B cell (primary cell): ENCODE results near the gene EGFLAM.

Experiments
- EZH2 ChIP-seq: IDR thresholded peaks from 2 replicates; pipeline ENCODE4 v1.6.1; 2012; ENCODE audit warnings: borderline replicate concordance, low read depth, mild to moderate bottlenecking, moderate library complexity, low read length; ENCODE audit not compliant: insufficient read depth, poor library complexity, severe bottlenecking
- TF ChIP-seq, protein P1 (sequence below): fragments of 200-600 bp; IDR thresholded peaks from one replicate; pipeline ENCODE4 v1.8.0; 2022; ENCODE audit warnings: antibody characterized with exemption, mild to moderate bottlenecking

DNA sequence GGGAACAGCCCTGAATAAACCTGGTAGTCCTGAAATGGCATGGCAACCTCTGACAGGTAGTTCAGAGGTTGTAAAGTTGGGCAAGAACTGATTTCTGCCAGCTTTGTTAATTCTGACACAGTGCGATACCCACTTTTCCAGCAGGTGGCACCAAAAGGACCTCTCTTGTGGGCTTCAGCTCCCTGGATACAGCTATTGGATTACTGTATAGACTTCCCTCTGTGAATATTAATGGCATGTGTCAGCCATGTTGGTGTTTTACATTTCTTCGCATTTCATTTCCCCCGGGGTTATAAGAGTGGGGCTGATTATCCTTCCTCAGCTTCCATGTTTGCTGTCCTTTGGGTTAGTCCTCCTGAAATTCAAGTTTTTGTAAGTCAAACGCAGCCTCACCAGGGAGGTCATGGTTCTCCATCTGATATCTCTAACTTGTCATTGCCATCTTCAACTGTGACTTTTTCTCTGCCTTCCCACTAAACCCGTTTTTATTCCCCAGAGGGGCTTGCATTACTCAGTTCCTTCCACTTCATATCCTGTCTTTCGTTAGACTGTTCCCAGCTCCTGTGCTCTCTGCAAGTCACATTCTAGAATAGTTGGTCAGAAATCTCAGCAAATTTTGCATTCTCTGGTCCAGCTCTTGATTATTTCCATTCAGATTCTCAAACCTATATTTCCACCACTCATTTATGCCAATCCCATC is 162.5 kb downstream of the EGFLAM start:
- TF ChIP-seq, protein P1, sequence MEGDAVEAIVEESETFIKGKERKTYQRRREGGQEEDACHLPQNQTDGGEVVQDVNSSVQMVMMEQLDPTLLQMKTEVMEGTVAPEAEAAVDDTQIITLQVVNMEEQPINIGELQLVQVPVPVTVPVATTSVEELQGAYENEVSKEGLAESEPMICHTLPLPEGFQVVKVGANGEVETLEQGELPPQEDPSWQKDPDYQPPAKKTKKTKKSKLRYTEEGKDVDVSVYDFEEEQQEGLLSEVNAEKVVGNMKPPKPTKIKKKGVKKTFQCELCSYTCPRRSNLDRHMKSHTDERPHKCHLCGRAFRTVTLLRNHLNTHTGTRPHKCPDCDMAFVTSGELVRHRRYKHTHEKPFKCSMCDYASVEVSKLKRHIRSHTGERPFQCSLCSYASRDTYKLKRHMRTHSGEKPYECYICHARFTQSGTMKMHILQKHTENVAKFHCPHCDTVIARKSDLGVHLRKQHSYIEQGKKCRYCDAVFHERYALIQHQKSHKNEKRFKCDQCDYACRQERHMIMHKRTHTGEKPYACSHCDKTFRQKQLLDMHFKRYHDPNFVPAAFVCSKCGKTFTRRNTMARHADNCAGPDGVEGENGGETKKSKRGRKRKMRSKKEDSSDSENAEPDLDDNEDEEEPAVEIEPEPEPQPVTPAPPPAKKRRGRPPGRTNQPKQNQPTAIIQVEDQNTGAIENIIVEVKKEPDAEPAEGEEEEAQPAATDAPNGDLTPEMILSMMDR: peak; percentile 49
- no peak for TF ChIP-seq EZH2
